GOT3 (cell line): Measurements from ENCODE around the gene ARPC1A.

ENCODE experiments used
- DNase-seq: peaks from one replicate; lab custom pipeline; 2025; ENCODE audit warnings: mixed read lengths; lab: John Stamatoyannopoulos, UW

ARPC1A gene

DNA sequence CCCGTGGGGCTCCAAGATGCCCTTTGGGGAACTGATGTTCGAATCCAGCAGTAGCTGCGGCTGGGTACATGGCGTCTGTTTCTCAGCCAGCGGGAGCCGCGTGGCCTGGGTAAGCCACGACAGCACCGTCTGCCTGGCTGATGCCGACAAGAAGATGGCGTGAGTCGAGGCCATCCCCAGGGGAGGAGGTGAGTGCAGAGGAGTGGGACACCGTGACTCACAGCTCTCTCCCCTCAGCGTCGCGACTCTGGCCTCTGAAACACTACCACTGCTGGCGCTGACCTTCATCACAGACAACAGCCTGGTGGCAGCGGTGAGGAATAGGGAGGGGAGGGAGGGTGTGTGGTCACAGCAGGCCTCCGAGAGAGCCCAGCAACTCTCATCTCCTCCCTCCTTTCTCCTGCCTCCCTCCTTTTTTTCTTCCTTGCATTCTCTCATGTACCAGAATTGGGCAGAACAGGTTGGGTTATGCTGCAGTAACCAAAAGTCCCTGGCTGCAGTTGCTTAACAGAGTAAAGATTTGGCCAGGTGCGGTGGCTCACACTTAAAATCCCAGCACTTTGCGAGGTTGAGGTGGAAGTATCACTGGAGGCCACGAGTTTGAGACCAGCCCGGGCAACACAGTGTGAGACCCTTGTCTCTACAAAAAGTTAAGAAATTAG lies 65.4 kb downstream of the ARPC1A start:
- DNase-seq = no peak

DNA sequence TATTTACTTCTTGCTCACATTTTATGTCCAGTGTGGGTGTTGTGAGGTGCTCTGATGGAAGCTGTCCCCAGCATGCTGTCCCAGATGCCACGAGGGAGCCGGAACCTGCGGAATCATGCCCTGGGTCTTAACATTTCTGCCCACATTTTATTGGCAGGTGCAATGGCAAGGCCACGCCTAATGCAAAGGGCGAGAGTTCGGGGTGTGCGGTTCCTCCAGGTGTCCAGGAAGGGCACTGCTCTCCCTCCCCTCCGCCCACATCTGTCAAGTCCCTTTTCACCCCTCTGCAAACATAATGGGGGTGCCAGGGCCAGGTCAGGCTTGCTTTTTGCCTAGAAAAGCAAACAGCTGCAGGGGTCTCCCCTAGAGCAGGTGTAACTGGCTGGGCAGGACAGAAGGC lies 66.3 kb downstream of the ARPC1A start:
- no peak for DNase-seq

- DNase-seq = no peak
Measured at GRCh38 chr7:99392659-99393354, 67.1 kb downstream of the ARPC1A start.

GRCh38 chr7:99393355-99394187 lies 67.9 kb downstream of the ARPC1A start:
- no peak for DNase-seq

DNA sequence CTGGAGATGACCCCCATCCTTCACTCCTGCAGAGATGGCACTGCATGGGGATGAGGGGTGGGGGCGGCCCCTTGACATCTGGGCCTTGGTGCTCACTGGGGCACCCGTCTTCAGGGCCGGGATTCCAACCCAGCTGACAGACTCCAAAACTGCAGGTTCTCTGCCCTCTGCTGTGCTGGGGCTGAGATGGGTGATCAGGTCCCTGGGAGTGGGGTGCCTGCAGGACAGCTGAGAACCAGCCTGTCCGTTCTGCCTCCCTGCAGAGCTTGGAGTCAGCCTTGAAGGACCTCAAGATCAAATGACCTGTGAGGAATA lies 68.4 kb downstream of the ARPC1A start:
- DNase-seq = no peak

GRCh38 chr7:99395616-99396327 lies 70.1 kb downstream of the ARPC1A start:
- no peak for DNase-seq

GRCh38 chr7:99396418-99397296 lies 71.0 kb downstream of the ARPC1A start:
- DNase-seq = no peak

DNA sequence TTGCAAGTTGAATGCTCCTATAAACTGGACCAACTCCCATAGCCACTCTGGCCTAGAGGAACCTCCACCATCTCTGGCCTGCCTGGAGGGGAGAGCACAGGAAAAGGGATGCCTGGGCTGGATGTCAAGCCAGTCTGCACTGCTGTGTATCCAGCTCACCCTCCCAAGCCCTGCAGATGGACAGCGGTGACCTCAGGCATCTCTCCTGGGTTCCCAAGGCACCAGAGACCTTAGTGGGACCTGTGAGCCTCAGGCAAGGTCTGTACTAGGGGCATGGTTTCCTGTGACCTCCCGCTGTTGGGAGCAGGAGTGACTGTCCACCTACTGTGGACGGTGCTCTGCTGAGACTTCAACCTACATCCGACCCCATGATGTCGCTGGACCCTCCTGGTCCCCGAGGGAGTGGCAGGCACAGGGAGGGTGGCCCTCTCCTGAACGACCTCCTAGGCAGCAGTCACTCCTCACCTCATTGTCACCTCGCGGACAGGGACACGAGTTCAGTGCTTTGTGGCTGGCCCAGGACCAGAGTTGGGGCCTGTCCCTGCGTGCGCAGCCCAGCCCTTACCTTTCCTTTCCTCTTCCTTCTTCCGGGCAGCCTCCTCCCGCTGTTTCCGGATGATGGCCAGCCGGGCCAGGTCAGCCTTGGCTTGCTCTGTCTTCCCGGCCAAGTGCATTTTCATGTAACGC lies 71.7 kb downstream of the ARPC1A start:
- DNase-seq = no peak

DNA sequence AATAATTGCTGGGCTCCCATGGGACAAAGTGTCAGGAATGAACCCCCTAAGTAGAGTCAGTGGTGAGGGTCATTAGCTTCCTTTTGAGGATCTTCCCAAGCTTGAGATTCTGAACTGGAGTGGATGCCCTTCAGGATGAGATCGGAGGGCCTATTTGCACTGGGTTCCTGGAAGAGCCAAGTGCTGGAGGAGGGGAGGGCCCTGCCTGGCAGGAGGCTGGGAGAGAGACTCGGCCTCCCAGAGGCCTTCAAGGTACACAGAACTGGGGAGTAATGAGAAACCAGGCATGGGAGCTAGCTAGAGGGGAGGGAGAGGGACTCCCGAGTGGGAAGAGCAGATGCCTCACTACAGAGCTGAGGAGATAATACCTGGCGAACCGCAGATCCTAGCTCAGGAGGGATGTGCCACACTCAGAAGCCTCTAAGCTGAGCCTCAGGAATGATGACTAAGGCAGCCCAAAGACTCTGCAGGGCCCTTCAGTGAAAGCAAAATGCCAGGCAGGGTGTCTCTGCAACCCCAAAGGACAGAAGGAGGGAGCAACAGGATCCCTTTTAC lies 73.3 kb downstream of the ARPC1A start:
- DNase-seq = no peak

DNA sequence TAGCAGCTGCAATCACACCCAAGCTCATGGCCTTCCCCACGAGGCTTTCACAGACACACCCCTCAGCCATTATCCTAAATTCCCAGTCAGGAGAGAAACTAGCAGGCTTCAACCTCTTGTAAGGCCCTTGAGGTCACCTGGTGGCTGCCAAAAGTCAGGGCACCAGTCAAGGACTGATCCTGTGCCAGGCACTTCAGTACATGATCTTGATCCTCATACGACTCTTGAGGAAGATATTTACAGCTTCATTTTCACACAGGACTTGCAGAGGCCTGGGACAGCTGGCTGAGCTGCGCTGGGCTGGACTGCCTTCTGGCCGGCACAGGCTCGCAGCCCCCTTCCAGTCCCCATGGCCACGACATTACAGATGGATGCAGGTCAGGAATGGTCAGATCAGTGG lies 73.9 kb downstream of the ARPC1A start:
- DNase-seq = no peak

- DNase-seq = no peak
Measured at GRCh38 chr7:99402854-99403253, 77.2 kb downstream of the ARPC1A start.

DNA sequence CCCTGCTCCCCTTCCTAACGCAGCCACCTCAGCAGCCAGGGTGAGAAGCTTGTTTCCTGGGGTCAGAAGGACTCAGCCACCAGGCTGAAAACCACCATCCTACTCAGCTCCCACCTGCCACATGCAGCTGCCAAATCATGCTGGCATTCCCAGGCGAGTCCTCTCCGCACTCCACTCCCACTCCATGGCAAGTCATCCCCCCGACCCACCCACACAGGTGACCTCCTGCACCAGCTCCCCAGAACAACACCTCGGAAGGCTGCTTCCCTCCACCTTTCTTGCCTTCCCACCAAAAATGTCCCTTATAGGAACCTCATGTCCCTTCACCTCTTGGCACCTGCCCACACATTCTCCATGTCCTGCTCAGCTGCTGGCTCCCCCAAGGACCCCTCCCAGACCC lies 78.1 kb downstream of the ARPC1A start:
- DNase-seq = no peak

GRCh38 chr7:99404235-99404976 lies 78.7 kb downstream of the ARPC1A start:
- DNase-seq = no peak

- no peak for DNase-seq
Measured at GRCh38 chr7:99404977-99405320, 79.3 kb downstream of the ARPC1A start.

- no peak for DNase-seq
Measured at GRCh38 chr7:99406557-99406956, 80.9 kb downstream of the ARPC1A start.

- peak; percentile 45 for DNase-seq
Measured at GRCh38 chr7:99407872-99408378, 82.2 kb downstream of the ARPC1A start.

GRCh38 chr7:99408379-99409191 lies 82.9 kb downstream of the ARPC1A start, which contains the start of the genes BUD31 and PDAP1:
Gene BUD31, plus strand, starts transcription at chr7:99408969. Its CDS starts 2,124 bp downstream, at chr7:99411093.
Gene PDAP1, minus strand, starts transcription at chr7:99408597. Its CDS starts 49 bp downstream, at chr7:99408548.
- DNase-seq = peak; percentile 85

- DNase-seq = no peak
Measured at GRCh38 chr7:99409192-99409572, 83.5 kb downstream of the ARPC1A start.

- DNase-seq = no peak
Measured at GRCh38 chr7:99409806-99410205, 84.1 kb downstream of the ARPC1A start.
